GM23248 (cell line): ENCODE data around the gene ALK.

ENCODE experiments used
- EZH2 ChIP-seq: fragments of 200-600 bp; sonication (generic); IDR thresholded peaks from 2 replicates; pipeline ENCODE4 v1.6.1; 2018; ENCODE audit warnings: antibody characterized with exemption, mild to moderate bottlenecking; ENCODE audit not compliant: insufficient read depth, poor library complexity, severe bottlenecking
- EZH2phosphoT487 ChIP-seq: fragments of 200-600 bp; sonication (generic); IDR thresholded peaks from 2 replicates; pipeline ENCODE4 v1.6.1; 2018; ENCODE audit warnings: antibody characterized with exemption, moderate library complexity, mild to moderate bottlenecking, low read depth; ENCODE audit not compliant: insufficient read depth

- TF ChIP-seq EZH2 = no peak
- no peak for TF ChIP-seq EZH2phosphoT487
Measured at GRCh38 chr2:29650631-29651097, 270.7 kb downstream of the ALK start.
